GM21367 (cell line): ENCODE measurements around the gene CD63.

Source experiments
- ATAC-seq: cut with Tn5 transposase; IDR thresholded peaks from one replicate; pipeline ENCODE4 v1.9.1; 2021; ENCODE audit not compliant: unreplicated experiment

Gene CD63

DNA sequence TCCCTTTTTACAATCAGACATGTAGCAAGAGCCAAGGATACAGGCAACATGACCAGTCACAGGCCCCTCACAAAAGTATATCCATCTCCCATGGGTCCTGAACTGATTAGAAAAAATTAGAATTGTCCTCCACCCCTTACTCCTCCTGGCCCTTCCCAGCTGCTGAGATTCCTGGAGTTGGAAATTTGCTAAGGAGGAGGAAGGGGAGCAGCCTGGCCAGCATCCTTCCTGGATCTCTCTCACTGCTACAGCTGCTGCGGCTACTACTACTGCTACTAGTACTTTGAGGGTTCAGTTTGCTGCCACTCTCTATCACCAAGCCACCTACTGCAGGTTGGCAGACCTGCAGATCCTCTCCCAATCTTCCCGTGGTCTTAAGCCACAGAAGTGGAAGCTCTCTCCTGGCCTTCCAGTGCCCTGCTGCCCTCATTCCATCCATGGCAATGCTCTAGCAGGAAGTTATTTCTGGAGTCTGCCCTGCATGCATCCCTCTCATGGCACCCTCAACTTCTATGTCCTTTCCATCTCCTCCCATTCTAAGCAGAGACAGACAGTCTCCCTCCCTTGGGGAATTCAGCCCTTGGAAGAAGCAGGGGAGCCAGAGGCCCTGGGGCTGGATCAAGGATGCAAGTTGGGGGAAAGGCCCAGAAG lies 22.1 kb downstream of the CD63 start:
- no peak for ATAC-seq

DNA sequence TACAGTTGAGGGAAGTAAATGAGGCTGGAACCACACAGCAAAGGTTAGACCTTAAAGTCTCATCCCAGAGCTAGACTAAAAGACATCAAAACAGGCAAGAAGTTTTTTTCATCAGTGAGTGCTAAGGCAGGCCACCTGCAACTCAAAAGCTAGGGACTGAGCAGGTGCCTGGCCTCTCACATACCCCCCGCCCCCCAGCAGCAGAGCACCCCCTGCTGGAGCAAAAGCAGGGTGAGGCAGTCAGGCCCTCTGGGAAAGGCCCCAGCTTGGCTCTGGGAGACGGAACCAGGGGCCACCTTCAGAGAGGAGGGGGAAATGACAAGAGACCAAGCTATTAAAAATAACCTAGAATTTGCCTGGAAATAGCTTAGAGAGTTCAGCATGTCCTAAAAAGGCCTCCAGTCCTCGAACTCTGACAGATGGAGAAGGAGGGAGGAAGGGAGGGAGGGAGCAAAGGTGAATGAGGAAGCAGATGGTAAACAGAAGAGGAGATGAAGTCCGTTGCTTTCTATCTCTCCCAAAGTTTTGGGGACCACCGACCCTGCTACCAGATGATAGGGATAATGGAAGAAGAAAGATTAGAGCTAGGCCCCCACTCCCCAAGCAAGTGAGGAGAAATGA lies 22.9 kb downstream of the CD63 start:
- ATAC-seq = no peak

DNA sequence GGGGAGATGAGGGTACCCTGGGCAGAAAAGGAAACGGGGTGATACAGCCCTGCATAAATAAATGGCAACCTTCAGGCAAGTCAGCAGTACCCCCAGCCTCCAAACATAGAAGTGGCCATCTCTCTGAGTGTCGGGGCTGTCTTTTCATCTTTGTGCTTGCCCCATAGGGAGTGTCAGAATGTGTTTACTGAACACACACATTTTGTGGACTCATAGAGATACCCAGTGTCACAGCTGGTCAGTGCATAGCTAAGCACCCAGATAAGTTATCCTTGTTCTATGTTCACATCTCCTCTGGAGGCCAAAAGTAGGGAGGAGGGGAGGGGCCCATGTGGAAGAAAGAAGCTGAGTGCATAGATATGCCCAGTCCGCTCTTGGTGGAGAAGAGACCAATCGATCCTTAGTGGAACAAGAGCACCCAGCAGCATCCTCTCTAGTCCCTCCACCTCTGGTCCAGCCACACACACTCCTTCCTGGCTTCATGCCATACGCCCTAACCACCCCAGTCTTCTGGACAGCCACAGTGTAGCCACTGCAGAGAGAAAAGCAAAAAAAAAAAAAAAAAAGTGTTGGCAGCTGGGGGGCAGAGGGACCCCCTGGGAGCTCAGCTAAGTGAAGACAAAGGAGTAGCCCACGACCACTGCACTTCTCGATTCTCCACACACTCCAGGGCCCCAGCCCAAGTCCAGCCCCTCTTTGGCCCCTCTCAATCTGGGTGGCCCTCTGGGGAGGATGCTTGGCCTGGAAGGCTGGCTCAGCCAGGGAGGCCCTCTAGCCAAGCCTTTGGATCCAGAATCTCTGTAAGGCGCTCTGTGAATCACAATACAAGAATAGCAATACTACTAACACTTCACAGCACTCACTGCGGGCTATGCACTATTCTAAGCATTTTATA lies 23.7 kb downstream of the CD63 start:
- ATAC-seq = no peak

DNA sequence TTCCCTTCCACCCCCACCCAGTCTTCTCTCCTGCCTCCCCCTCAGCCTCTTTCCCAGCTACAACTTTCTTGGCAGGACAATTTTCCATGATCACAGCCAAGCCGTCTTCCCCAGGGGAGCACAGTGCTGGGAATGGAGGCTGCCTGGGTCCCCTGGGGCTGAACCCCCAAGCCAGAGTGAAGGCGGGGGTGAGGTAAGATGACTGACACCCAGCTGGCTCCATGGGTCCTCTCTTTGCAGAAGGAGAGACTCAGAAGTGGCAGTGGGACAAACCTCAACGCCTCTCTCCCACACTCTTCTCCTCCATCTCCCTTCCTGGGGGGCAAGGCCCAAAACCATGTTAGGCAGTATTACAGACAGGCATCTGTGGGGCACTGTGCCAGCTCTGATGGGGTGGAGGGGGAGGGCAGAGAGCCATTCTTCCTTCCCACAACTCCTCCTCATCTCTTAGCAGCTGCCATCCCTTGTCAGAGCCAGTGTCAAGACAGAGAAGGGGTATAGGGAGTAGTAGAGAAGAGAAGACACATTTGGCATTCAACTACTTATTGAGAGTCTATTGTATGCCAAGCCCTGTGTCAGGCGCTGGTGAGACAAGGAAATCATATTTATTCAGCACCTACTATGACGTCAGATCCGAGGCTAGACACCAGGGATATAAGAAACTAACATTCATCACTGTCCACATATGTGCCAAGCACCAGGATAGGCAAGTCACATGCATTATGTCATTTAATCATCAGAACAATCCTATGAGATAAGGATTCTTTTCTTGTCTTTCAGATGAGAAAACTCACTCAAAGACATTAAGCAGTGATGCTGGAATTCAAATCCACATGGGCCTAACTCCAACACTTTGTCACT lies 24.7 kb downstream of the CD63 start:
- no peak for ATAC-seq

DNA sequence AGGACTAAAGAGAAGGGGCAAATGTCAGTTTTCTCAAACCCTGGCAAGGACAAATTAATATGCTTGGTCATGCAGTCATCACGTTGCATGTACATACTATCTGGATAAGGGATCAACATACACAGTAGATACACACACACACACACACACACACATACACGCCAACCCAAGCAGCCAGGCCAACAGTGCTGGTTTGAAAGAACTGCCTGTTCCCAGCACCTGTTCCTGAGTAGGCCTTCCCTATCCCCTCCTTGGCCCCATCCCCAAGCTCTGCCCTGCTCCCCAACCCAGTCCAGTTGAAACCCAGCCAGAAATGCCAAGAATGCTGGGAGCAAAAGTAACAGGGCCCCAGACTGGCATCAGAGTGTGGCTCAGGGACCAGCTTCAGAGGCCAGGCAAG lies 25.5 kb downstream of the CD63 start:
- no peak for ATAC-seq

DNA sequence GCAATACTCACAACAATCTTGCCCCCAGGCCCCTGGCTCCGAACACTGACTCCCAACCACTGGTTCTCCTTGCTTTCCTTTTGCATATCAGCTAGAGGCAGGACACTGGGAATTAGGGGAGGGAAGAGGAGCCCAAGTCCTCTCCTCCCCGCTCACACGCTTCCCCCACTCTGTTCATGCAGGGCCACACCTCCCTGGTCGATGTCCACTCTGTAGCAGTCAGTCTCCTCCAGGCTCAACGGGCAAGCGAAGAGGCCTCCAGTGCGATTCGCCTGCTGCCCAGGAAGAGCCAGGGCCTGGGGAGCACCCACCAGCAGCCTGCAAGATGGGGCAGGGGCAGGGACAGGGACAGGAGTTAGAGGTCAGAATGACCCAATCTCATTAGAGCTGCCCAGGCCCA lies 25.9 kb downstream of the CD63 start:
- ATAC-seq = no peak

DNA sequence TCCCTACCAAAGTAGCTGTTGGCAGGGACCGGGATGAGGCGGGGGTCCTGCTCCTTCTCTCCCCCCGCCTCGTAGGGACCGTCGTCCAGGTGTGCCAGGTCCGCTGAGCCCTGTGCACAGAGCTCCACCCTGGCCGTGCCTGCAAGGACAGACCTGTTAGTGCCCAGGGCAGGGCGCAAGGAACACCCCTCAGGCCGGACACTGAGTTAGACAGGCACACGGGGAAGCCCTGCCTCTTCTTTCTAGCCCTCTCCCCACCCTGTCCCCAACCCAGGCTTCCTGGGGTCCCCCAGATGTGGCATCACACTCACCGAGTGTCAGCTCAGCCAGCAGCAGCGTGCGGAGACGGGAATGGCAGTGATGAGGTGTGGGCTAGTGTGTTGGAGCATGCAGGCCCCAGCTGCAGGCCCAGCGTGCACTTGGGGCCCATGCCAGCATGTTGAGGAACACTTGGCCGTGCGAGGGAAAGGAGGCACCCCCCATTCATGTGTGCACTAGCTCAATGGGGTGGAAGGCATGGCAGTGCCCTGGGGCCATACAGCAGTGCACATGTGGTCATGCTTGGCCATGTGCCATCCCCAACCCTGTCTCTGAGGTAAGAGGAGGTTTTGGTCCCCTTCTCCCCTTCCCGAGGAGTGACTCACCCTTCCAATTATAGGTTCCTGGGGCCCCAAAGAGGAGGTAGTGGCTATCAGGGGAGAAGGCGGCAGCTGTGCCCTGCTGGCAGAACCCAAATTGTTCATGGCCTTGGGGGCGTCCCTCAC lies 28.4 kb downstream of the CD63 start:
- ATAC-seq = no peak

DNA sequence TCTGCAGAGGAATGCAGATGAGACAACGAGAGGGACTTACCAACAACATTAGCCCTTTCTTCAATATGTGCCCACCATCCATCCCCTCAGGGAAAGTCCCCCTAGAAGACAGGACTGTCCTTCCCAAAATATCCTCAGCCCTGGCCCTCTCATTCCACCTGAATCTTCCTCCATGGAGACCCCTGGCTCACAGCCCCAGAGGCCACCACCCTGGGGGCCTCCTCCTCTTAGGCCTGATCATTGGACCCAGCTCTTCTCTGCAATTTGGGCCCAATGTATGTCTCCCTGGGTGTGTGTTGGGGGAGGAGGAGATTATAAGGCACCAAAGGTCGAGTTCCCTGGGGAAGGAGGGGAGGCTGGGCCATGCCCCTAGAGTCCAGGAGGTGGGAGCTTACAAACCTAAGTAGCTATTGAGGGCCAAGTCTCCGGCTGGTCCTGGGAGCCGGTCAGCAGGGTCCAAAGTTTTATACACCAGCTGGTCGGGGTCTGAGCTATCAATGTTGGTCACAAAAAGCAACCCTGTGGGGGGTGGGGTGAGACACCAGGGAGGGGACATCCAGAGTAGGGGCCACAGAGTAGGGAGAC lies 29.2 kb downstream of the CD63 start:
- ATAC-seq = no peak

DNA sequence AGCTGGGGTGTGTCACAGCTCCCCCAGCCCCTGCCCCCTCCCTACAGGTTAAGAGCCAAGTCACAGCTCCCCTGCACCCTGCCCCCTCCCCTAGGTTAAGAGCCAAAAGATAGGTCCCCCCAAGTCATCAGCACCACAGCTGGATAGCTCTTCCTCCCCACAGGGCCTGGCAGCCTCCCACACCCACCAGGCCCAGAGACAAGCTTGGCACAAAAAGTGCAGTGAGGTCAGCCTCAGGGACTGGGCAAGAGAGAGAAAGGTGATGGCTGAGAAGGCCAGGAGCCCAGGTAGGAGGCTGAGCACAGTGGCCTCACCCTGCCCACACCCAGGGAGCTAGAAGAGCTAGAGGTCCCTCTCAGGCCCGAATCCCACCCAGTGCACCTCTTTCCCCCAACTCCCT lies 29.8 kb downstream of the CD63 start:
- no peak for ATAC-seq

DNA sequence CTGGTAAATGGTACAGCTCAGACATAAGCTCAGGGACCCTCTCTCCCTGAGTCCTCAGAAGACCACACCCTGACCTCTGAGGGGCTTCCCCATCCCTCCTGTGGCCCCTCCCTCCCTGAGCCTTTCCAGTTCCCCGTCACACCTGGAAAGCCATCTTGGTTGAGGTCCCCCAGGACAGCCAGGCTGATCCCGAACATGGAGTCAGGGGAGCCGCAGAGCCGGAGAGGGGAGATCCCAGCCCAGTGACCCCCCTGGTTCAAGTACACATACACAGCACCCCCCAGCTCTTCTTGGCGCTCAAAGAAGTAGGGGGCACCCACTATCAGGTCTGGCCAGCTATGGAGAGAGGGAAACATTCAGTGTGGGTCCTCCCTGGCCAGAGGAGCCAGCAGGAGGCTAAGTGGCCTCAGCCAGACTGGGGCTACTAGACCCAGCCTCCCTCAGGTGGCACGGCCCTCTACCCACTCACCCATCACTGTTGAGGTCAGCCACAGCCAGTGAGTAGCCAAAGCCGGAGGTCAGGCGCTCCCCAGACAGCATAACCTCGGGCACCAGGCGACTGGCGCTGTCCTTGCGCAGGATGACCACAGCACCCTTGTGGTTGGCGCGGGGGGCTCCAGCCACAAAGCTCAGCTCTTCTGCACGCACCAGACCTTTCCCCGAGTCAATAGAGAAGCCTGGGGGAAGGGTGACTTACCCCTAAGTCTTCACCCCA lies 30.4 kb downstream of the CD63 start:
- ATAC-seq = no peak

DNA sequence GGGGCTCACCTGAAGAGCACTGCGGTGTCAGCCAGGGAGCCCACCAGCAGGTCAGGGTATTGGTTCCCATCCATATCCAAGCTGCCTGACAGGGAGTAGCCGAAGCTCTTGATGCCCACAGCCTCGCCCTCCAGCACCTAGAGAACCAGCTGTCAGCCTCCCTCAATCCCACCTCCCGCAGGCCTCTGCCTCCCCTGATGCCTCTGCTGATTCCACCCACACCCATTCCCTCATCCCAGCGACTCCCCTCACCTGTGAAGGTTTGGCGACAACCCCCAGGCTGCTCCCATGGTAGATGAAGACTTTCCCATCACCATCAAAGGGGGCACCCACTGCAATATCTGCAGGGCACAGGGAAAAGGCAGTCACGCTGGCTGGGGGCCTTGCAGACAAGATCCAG lies 31.1 kb downstream of the CD63 start:
- no peak for ATAC-seq

DNA sequence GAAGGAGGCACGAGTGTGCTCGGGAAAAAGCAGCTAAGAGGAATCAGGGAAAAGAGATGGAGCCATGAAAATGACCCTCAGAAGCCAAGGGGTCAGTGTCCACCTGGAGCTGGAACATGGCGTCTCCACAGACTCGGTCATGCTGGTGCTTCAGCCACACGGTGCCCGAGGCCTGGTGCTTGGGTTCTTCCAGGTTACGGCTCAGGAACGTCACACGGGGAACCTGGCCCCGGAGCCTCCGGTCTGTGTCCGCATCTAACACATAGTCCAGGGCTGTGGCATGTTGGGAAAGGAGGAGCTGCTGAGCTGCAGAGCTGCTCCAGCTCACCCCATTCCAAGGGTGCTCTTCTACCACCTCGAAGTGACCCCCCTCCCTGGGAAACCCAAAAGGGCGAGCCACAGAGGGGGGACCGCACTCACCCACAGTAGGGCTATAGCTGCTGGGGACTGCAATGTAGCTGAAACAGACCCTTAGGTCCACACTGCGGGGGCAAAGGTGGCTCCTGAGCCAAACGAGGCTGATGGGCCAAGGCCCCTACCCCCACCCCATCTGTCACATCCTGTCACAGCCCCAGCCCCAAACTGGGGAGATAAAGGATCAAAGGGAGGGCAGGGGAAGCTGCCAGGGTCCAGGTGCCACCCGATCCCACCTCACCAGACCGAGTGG lies 31.9 kb downstream of the CD63 start:
- ATAC-seq = no peak

DNA sequence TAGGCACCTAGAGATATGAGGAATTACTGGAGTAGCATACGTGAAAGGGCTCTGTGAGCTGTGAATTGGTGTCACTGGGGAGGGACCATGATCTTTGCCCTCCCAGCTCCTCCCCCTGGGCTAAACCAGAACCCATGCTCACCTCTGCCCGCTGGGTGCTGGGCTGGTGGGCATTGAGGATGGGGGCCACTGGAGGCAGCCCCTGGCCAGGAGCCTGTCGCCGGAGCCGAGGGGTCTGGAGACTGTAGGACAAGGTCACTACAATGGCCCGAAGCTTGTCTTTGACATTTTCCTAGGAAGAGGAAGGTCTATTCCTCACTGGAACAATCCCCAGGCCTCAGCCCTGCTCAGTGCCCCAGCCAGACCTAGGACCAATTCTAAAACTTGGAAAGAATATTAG lies 32.7 kb downstream of the CD63 start:
- no peak for ATAC-seq

DNA sequence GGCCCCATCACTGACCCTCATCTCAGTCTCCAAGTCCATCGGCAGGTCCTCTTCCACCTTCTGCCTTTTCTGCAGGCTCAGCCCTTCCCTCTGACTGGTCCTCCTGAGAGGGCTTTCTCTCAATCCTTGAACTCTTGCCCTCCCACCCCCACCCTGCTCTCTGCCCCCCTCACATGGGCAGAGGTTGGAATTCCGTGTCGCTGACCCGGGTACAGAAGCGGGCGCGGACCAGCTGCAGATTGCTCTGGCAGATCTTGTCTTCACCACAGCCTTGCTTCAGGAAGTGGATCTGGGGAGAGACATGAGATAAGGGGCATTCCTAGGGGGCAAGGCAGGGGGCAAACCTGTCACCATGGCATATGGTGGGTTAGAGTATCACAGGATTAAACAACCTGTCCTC lies 33.5 kb downstream of the CD63 start:
- no peak for ATAC-seq

DNA sequence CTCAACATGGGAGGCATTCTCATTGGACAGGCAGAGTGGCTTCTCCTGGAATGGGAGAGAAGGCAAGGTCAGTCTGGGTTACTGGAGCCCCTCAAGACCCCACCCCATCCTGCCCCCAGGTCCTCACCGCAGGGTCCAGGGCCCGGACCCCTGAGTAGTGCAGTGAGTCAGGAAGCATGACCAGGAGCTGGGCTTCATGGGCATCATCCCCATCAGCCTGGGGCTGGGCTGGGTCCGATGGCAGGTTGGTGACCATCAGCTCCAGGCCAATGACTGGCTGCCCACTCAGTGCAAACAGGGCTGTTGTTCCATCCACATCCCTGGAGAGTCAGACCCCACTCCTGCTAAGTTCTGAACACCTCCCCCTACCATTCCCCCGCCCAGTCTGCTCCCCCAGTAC lies 34.2 kb downstream of the CD63 start:
- no peak for ATAC-seq

DNA sequence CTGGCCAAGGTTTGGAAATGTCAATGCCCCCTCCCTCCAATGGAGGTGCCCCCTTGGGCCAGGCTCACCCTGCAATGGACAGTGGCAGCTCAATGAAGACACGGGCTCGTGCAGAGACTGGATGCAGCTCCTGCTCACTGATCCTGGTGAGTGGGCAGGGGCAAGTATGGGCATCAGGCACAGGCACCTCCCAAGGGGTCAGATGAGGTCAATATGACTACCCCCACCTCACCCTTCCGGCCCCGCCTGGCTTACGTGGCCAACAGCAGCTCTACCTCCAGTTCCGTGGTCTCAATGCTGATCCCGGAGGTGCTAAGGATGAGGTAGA lies 34.7 kb downstream of the CD63 start:
- no peak for ATAC-seq

DNA sequence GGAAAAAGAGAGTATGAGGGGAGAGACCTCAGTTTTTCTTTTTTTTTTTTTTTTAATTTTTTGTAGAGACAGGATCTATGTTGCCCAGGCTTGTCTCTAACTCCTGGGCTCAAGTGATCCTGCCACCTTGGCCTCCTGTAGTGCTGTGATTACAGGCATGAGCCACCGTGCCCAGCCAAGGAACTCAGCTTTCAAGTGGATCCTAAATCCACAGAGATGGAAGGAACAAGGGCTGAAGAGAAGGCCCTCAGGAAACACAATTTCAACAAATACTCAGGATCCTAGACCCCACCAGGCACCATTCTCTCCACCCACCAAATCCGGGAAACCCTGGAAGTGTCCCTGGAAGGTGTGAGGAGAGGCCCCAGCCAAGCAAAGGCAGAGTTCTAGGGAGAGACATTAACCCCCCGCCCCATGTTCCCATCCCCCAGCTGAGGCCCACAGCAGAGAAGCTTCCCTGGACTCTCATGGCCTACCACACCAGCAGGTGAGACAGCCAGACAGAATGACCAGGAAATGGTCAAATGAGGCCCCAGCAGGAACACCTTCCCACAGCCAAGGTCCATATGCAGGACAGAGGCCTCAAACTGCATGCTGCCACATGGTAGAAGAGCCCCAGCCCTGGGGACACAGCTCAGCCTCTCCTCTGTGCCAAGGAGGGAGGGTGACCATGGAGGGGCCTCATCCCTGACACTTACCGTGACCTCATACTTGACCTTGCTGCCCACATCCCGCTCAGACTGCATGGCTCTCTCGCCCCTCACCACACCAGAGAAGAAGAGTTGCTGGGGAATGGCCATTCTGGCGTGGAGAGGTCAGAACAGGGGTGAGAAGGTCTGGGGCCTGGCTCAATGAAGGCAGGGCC lies 35.3 kb downstream of the CD63 start:
- no peak for ATAC-seq

DNA sequence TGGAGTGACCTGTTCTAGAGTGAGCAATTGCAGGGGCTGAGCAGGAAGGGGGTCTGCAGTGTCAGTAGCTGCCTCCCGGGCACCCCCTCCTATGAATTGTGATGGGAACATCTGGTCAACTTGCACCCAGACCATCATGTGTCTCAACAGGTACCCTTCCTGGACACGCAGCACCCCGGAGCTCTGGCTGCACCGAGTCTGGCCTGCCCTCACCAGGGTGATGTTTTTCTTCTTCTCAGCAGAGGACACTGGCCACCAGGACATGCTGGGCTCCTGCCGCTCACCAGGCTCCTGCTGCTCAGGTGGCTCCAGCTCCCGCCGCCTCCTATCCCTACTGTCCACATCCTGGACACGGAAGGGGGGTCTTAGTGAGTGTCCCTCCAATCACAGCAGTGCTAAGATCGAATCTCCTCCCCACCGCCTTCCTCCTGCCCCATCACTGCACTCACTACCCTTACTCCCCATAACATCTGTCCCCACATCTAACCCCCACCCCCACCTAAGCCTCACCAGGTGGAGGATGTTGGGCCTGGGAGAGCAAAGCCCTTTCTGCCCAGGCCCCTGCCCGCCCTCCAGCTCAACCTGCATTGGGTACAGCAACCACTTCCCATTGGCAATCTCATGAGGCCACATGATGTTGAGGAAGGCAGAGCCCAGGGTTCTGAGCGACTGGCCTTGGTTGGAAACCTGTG lies 36.0 kb downstream of the CD63 start:
- ATAC-seq = no peak
